GM23338 (cell line): Measurements from ENCODE around the gene PPP2R5A.

Experiments used
- CTCF ChIP-seq, 2 experiments: fragments of 200-600 bp in 1 of 2; sonication (generic) in 1 of 2; conservative IDR thresholded peaks; 2 replicates each; pipeline versions ENCODE4 v1.5.1 to v1.6.1; 2016 to 2017; ENCODE audit warnings: antibody characterized with exemption in 2 of 2, low read depth in 2 of 2, mild to moderate bottlenecking in 2 of 2, moderate library complexity in 1 of 2
- EZH2 ChIP-seq: fragments of 200-600 bp; sonication (generic); IDR thresholded peaks from one replicate; pipeline ENCODE4 v1.8.0; 2017; ENCODE audit warnings: antibody characterized with exemption, mild to moderate bottlenecking, low read depth; ENCODE audit not compliant: unreplicated experiment
- EZH2phosphoT487 ChIP-seq: fragments of 200-600 bp; sonication (generic); IDR thresholded peaks from one replicate; pipeline ENCODE4 v1.8.1; 2018; ENCODE audit warnings: antibody characterized with exemption; ENCODE audit not compliant: unreplicated experiment
- ZNF114 ChIP-seq: fragments of 250-450 bp; sonication (Bioruptor Pico); IDR thresholded peaks from 2 replicates; pipeline ENCODE4 v1.5.0; 2020; ENCODE audit warnings: mild to moderate bottlenecking, moderate library complexity
- ZNF331 ChIP-seq: fragments of 250-450 bp; sonication (Bioruptor Pico); IDR thresholded peaks from 2 replicates; pipeline ENCODE4 v1.5.0; 2020; ENCODE audit warnings: low read depth, mild to moderate bottlenecking, moderate library complexity
- TF ChIP-seq, protein P1 (sequence below): IDR thresholded peaks from one replicate; pipeline ENCODE4 v1.6.1; 2018; ENCODE audit warnings: antibody characterized with exemption; ENCODE audit not compliant: unreplicated experiment

DNA sequence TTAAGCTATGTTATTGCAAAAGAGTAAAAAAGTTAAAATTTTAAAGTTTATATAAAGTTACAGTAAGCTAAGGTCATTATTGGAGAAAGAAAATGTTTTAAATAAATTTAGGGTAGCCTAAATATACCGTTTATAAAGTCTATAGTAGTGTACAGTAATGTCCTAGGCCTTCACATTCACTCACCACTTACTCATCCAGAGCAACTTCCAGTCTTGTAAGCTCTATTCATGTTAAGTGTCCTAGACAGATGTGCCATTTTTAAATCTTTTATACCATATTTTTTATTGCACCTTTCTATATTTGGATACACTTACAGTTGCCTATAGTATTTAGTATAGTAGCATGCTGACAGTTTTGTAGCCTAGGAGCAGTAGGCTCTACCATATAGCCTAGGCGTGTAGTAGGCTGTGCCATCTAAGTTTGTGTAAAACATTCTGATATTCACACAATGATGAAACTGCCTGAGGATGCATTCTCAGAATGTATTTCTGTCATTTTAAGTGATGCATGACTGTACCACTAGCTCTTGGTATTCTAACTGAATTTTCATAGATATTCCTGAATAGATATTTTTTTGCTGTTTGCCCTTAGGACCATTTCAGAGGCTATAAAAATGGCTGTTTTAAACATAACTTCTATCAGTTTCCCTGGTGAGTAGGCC lies 26.8 kb downstream of the PPP2R5A start:
- TF ChIP-seq CTCF (conservative IDR thresholded peaks at IDR 0.05; ENCODE audit: low read depth in 2 of 2) (no peak), EZH2 (no peak), ZNF114 (no peak), ZNF331 (no peak), EZH2phosphoT487 (no peak)
- TF ChIP-seq, protein P1, sequence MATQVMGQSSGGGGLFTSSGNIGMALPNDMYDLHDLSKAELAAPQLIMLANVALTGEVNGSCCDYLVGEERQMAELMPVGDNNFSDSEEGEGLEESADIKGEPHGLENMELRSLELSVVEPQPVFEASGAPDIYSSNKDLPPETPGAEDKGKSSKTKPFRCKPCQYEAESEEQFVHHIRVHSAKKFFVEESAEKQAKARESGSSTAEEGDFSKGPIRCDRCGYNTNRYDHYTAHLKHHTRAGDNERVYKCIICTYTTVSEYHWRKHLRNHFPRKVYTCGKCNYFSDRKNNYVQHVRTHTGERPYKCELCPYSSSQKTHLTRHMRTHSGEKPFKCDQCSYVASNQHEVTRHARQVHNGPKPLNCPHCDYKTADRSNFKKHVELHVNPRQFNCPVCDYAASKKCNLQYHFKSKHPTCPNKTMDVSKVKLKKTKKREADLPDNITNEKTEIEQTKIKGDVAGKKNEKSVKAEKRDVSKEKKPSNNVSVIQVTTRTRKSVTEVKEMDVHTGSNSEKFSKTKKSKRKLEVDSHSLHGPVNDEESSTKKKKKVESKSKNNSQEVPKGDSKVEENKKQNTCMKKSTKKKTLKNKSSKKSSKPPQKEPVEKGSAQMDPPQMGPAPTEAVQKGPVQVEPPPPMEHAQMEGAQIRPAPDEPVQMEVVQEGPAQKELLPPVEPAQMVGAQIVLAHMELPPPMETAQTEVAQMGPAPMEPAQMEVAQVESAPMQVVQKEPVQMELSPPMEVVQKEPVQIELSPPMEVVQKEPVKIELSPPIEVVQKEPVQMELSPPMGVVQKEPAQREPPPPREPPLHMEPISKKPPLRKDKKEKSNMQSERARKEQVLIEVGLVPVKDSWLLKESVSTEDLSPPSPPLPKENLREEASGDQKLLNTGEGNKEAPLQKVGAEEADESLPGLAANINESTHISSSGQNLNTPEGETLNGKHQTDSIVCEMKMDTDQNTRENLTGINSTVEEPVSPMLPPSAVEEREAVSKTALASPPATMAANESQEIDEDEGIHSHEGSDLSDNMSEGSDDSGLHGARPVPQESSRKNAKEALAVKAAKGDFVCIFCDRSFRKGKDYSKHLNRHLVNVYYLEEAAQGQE = no peak
